RWPE1 (cell line): ENCODE results near the gene TRERF1.

Source experiments
- CTCF ChIA-PET: fragments of 350-600 bp; sonication (Branson Sonifier 250); formaldehyde crosslinking; extraction: SDS; loops from one replicate; lab custom pipeline; 2021; lab: Yijun Ruan, JAX
- POLR2A ChIA-PET: fragments of 400-600 bp; formaldehyde crosslinking; extraction: SDS; loops from one replicate; lab custom pipeline; 2020; ENCODE audit warnings: antibody characterized with exemption; ENCODE audit not compliant: low non-redundant PET; lab: Yijun Ruan, JAX
- DNase-seq: peaks from one replicate; pipeline ENCODE4 v3.0.0; 2012; ENCODE audit warnings: low spot score
- H3K27ac ChIP-seq: fragments of 450-650 bp; 2 replicates; pipeline ENCODE4 v1.5.1; 2017
- CTCF ChIP-seq: fragments of 450-650 bp; conservative IDR thresholded peaks from 2 replicates; pipeline ENCODE4 v1.5.1; 2017; ENCODE audit warnings: low read depth, mild to moderate bottlenecking

The TRERF1 gene

GRCh38 chr6:42344756-42345155, 107.0 kb downstream of the TRERF1 start:
- ChIA-PET CTCF (interaction anchor here (0.5 kb wide), 1 partner anchor 14 kb away, joined by 3 read pairs; no protein-coding TSS in a partner anchor), POLR2A (no interaction called here)
- H3K27ac ChIP-seq, result no peak overlapping the region
- DNase-seq, result no peak
- no peak for TF ChIP-seq CTCF

GRCh38 chr6:42341771-42342553, 109.8 kb downstream of the TRERF1 start:
- POLR2A ChIA-PET, result no interaction called here
- no peak overlapping the region for H3K27ac ChIP-seq
- CTCF ChIA-PET, result no interaction called here
- no peak for DNase-seq
- TF ChIP-seq CTCF, result no peak

- H3K27ac ChIP-seq, result peak overlapping the region; percentile 57
- no peak for DNase-seq
- ChIA-PET CTCF (no interaction called here), POLR2A (no interaction called here)
- TF ChIP-seq CTCF, result no peak
These were observed 110.5 kb downstream of the TRERF1 start for GRCh38 chr6:42341221-42341620.

- DNase-seq, result no peak
- ChIA-PET CTCF (interaction anchor here (0.6 kb wide), 1 partner anchor 63 kb away, joined by 3 read pairs; no protein-coding TSS in a partner anchor), POLR2A (no interaction called here)
- TF ChIP-seq CTCF, result no peak
- H3K27ac ChIP-seq, result peak overlapping the region; percentile 57
These were observed 111.2 kb downstream of the TRERF1 start for GRCh38 chr6:42340511-42340910.

- DNase-seq, result peak; percentile 76
- CTCF ChIA-PET, result interaction anchor here (0.6 kb wide), 2 partner anchors 64 to 100 kb away, joined by 3 read pairs; no protein-coding TSS in a partner anchor
- POLR2A ChIA-PET, result no interaction called here
- H3K27ac ChIP-seq, result no peak overlapping the region
- TF ChIP-seq CTCF, result no peak
These were observed 111.7 kb downstream of the TRERF1 start for GRCh38 chr6:42339991-42340401.

GRCh38 chr6:42338744-42339222, 112.9 kb downstream of the TRERF1 start:
- CTCF ChIA-PET, result interaction anchor here (0.5 to 1.4 kb wide), 3 partner anchors 65 to 643 kb away, joined by 3 read pairs; no protein-coding TSS in a partner anchor
- peak; percentile 95 for DNase-seq
- peak overlapping the region; percentile 81 for H3K27ac ChIP-seq
- no peak for TF ChIP-seq CTCF
- POLR2A ChIA-PET, result interaction anchor here (0.6 kb wide), 2 partner anchors 35 to 117 kb away, joined by 3 to 7 read pairs; no protein-coding TSS in a partner anchor
